WTC11 (cell line): ENCODE measurements around the gene LAMA2. TPM values are rescaled to one million over a fixed set of nuclear protein-coding genes. Genes with fewer than 3 reads are reported as not detected.

Source experiments
- ATAC-seq: fragments of 200-7000 bp; cut with Tn5 transposase; 2 replicates; pipeline ENCODE4 v1.10.0; 2021; ENCODE audit warnings: mild to moderate bottlenecking, moderate library complexity
- CTCF ChIA-PET: fragments of 300-600 bp; sonication (Branson Sonifier 250); formaldehyde crosslinking; loops from one replicate; lab custom pipeline; 2021; ENCODE audit warnings: antibody characterized with exemption; lab: Charles Lee
- POLR2A ChIA-PET: fragments of 350-600 bp; sonication (Branson Sonifier 250); formaldehyde crosslinking; loops from one replicate; lab custom pipeline; 2021; ENCODE audit warnings: antibody characterized with exemption; lab: Charles Lee
- DNase-seq: peaks from one replicate; pipeline ENCODE4 v3.0.0; 2021; ENCODE audit warnings: low spot score
- H3K27ac Mint-ChIP-seq: 2 replicates; pipeline ENCODE4 v1.8.0; 2021; ENCODE audit warnings: mixed read lengths
- H3K27me3 Mint-ChIP-seq: 2 replicates; pipeline ENCODE4 v1.8.0; 2021; ENCODE audit warnings: low read depth, mild to moderate bottlenecking, moderate library complexity, mixed read lengths
- H3K36me3 Mint-ChIP-seq: 2 replicates; pipeline ENCODE4 v1.8.0; 2021; ENCODE audit warnings: mixed read lengths
- H3K4me1 Mint-ChIP-seq: 2 replicates; pipeline ENCODE4 v1.8.0; 2022; ENCODE audit warnings: mixed read lengths
- H3K4me3 Mint-ChIP-seq: 2 replicates; pipeline ENCODE4 v1.8.0; 2021; ENCODE audit warnings: mild to moderate bottlenecking, moderate library complexity, mixed read lengths
- H3K9me3 Mint-ChIP-seq: 2 replicates; pipeline ENCODE4 v1.8.0; 2021; ENCODE audit warnings: mixed read lengths
- ATF1 ChIP-seq: sonication (generic); formaldehyde crosslinking; IDR thresholded peaks from 2 replicates; pipeline ENCODE4 v1.8.1; 2023; ENCODE audit warnings: mild to moderate bottlenecking, moderate library complexity, missing genetic modification reagents
- ATF6 ChIP-seq: sonication (generic); formaldehyde crosslinking; IDR thresholded peaks from 2 replicates; pipeline ENCODE4 v1.8.1; 2023; ENCODE audit warnings: mild to moderate bottlenecking, missing genetic modification reagents
- FOXK1 ChIP-seq: sonication (generic); formaldehyde crosslinking; IDR thresholded peaks from 2 replicates; pipeline ENCODE4 v1.8.0; 2022; ENCODE audit warnings: mild to moderate bottlenecking, moderate library complexity, missing genetic modification reagents
- KAT7 ChIP-seq: sonication (generic); formaldehyde crosslinking; IDR thresholded peaks from 2 replicates; pipeline ENCODE4 v1.8.1; 2023; ENCODE audit warnings: missing genetic modification reagents, mild to moderate bottlenecking, borderline replicate concordance
- MYBL2 ChIP-seq: sonication (generic); formaldehyde crosslinking; IDR thresholded peaks from 2 replicates; pipeline ENCODE4 v1.8.1; 2023; ENCODE audit warnings: mild to moderate bottlenecking, moderate library complexity, missing genetic modification reagents
- NR1H2 ChIP-seq: sonication (generic); formaldehyde crosslinking; IDR thresholded peaks from 2 replicates; pipeline ENCODE4 v1.9.0; 2021; ENCODE audit warnings: mild to moderate bottlenecking, moderate library complexity, missing genetic modification reagents
- PRRX2 ChIP-seq: fragments of 250-450 bp; sonication (Bioruptor Pico); IDR thresholded peaks from 2 replicates; pipeline ENCODE4 v1.8.0; 2021; ENCODE audit warnings: mild to moderate bottlenecking
- RORB ChIP-seq: fragments of 250-450 bp; sonication (Bioruptor Pico); IDR thresholded peaks from 2 replicates; pipeline ENCODE4 v1.9.0; 2021; ENCODE audit warnings: mild to moderate bottlenecking
- SMAD3 ChIP-seq: sonication (generic); formaldehyde crosslinking; IDR thresholded peaks from 2 replicates; pipeline ENCODE4 v1.8.0; 2022; ENCODE audit warnings: missing genetic modification reagents, mild to moderate bottlenecking, borderline replicate concordance
- ZMAT4 ChIP-seq: fragments of 250-450 bp; sonication (Bioruptor Pico); IDR thresholded peaks from 2 replicates; pipeline ENCODE4 v1.9.0; 2021; ENCODE audit warnings: mild to moderate bottlenecking
- ZNF317 ChIP-seq: sonication (generic); formaldehyde crosslinking; IDR thresholded peaks from 2 replicates; pipeline ENCODE4 v1.8.1; 2023; ENCODE audit warnings: low read depth, mild to moderate bottlenecking, moderate library complexity, missing genetic modification reagents, borderline replicate concordance
- ZNF396 ChIP-seq: fragments of 250-450 bp; sonication (Bioruptor Pico); IDR thresholded peaks from 2 replicates; pipeline ENCODE4 v1.8.0; 2021; ENCODE audit warnings: mild to moderate bottlenecking, moderate library complexity, borderline replicate concordance
- total RNA-seq: library from RNA; stranded (reverse); gene quantifications from 3 replicates; pipeline ENCODE4 v1.2.3, GENCODE V29; 2021
- TF ChIP-seq, protein P1 (sequence below): sonication (generic); formaldehyde crosslinking; IDR thresholded peaks from 2 replicates; pipeline ENCODE4 v1.8.1; 2022; ENCODE audit warnings: low read depth, mild to moderate bottlenecking, moderate library complexity, missing genetic modification reagents, borderline replicate concordance
- TF ChIP-seq, protein P2 (sequence below): fragments of 250-450 bp; sonication (Bioruptor Pico); conservative IDR thresholded peaks from 2 replicates; pipeline ENCODE4 v1.9.0; 2021; ENCODE audit warnings: mild to moderate bottlenecking
- TF ChIP-seq, protein P3 (sequence below): sonication (generic); formaldehyde crosslinking; IDR thresholded peaks from 2 replicates; pipeline ENCODE4 v1.8.0; 2023; ENCODE audit warnings: mild to moderate bottlenecking, missing genetic modification reagents
- TF ChIP-seq, protein P4 (sequence below): fragments of 250-450 bp; sonication (Bioruptor Pico); IDR thresholded peaks from 2 replicates; pipeline ENCODE4 v1.9.0; 2021; ENCODE audit warnings: mild to moderate bottlenecking, borderline replicate concordance
- TF ChIP-seq, protein P5 (sequence below): sonication (generic); formaldehyde crosslinking; IDR thresholded peaks from 2 replicates; pipeline ENCODE4 v1.8.1; 2022; ENCODE audit warnings: low read depth, missing genetic modification reagents, borderline replicate concordance

The LAMA2 gene
- total RNA-seq, 1 experiment from 2014 or later, result 6.6 TPM

GRCh38 chr6:129393654-129394053 is 510.7 kb downstream of the LAMA2 start (continued):
- TF ChIP-seq, protein P1, sequence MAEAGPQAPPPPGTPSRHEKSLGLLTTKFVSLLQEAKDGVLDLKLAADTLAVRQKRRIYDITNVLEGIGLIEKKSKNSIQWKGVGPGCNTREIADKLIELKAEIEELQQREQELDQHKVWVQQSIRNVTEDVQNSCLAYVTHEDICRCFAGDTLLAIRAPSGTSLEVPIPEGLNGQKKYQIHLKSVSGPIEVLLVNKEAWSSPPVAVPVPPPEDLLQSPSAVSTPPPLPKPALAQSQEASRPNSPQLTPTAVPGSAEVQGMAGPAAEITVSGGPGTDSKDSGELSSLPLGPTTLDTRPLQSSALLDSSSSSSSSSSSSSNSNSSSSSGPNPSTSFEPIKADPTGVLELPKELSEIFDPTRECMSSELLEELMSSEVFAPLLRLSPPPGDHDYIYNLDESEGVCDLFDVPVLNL (CRISPR knock-in tag), result no peak
- TF ChIP-seq, all 79 proteins: peak for 0

- Mint-ChIP-seq H3K36me3 (no peaks in the 10 kb centered on the region), H3K9me3 (no peaks in the 10 kb centered on the region), H3K4me3 (no peak overlapping the region), H3K4me1 (no peaks in the 10 kb centered on the region), H3K27ac (no peak overlapping the region), H3K27me3 (no peaks in the 10 kb centered on the region)
- DNase-seq, result no peak
- ChIA-PET CTCF (no interaction called here), POLR2A (no interaction called here)
- ATAC-seq, result no peak
- TF ChIP-seq ATF6 (CRISPR knock-in tag) (no peak), FOXK1 (CRISPR knock-in tag) (no peak), KAT7 (no peak), PRRX2 (CRISPR knock-in tag) (no peak), ZNF317 (CRISPR knock-in tag) (no peak), MYBL2 (no peak), ATF1 (CRISPR knock-in tag) (no peak), NR1H2 (CRISPR knock-in tag) (no peak), ZMAT4 (no peak), SMAD3 (CRISPR knock-in tag) (no peak), ZNF396 (CRISPR knock-in tag) (no peak), RORB (CRISPR knock-in tag) (no peak)
- TF ChIP-seq, protein P2, sequence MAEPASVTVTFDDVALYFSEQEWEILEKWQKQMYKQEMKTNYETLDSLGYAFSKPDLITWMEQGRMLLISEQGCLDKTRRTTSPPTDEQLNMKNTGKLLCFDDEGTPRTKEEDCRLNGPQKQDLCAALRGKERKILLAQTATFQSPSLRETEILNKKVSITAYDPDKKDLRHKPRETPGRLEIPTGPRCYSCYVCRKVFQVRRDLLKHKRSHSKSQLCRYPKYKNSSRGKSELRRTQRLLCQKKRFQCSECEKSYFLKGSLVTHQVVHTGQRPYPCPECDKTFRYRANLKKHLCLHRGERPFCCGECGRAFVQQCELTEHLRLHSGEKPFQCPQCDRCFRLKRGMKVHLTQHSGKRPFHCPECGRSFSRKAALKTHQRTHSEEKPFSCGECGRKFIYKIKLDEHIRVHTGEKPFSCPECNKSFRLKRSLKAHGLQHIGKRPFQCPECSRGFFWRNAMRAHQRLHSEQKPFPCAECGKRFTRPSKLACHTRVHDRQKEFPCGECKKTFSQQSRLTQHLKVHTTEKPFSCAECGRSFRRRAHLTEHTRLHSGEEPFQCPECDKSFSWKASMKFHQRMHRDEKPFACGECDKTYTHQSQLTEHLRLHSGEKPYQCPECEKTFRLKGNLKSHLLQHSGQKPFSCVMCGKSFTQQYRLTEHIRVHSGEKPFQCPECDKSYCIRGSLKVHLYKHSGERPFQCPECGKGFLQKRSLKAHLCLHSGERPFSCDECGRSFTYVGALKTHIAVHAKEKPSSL (CRISPR knock-in tag), result no peak
- TF ChIP-seq, protein P3, sequence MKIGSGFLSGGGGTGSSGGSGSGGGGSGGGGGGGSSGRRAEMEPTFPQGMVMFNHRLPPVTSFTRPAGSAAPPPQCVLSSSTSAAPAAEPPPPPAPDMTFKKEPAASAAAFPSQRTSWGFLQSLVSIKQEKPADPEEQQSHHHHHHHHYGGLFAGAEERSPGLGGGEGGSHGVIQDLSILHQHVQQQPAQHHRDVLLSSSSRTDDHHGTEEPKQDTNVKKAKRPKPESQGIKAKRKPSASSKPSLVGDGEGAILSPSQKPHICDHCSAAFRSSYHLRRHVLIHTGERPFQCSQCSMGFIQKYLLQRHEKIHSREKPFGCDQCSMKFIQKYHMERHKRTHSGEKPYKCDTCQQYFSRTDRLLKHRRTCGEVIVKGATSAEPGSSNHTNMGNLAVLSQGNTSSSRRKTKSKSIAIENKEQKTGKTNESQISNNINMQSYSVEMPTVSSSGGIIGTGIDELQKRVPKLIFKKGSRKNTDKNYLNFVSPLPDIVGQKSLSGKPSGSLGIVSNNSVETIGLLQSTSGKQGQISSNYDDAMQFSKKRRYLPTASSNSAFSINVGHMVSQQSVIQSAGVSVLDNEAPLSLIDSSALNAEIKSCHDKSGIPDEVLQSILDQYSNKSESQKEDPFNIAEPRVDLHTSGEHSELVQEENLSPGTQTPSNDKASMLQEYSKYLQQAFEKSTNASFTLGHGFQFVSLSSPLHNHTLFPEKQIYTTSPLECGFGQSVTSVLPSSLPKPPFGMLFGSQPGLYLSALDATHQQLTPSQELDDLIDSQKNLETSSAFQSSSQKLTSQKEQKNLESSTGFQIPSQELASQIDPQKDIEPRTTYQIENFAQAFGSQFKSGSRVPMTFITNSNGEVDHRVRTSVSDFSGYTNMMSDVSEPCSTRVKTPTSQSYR (CRISPR knock-in tag), result no peak
- TF ChIP-seq, protein P4, sequence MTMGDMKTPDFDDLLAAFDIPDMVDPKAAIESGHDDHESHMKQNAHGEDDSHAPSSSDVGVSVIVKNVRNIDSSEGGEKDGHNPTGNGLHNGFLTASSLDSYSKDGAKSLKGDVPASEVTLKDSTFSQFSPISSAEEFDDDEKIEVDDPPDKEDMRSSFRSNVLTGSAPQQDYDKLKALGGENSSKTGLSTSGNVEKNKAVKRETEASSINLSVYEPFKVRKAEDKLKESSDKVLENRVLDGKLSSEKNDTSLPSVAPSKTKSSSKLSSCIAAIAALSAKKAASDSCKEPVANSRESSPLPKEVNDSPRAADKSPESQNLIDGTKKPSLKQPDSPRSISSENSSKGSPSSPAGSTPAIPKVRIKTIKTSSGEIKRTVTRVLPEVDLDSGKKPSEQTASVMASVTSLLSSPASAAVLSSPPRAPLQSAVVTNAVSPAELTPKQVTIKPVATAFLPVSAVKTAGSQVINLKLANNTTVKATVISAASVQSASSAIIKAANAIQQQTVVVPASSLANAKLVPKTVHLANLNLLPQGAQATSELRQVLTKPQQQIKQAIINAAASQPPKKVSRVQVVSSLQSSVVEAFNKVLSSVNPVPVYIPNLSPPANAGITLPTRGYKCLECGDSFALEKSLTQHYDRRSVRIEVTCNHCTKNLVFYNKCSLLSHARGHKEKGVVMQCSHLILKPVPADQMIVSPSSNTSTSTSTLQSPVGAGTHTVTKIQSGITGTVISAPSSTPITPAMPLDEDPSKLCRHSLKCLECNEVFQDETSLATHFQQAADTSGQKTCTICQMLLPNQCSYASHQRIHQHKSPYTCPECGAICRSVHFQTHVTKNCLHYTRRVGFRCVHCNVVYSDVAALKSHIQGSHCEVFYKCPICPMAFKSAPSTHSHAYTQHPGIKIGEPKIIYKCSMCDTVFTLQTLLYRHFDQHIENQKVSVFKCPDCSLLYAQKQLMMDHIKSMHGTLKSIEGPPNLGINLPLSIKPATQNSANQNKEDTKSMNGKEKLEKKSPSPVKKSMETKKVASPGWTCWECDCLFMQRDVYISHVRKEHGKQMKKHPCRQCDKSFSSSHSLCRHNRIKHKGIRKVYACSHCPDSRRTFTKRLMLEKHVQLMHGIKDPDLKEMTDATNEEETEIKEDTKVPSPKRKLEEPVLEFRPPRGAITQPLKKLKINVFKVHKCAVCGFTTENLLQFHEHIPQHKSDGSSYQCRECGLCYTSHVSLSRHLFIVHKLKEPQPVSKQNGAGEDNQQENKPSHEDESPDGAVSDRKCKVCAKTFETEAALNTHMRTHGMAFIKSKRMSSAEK, result no peak
- TF ChIP-seq, protein P5, sequence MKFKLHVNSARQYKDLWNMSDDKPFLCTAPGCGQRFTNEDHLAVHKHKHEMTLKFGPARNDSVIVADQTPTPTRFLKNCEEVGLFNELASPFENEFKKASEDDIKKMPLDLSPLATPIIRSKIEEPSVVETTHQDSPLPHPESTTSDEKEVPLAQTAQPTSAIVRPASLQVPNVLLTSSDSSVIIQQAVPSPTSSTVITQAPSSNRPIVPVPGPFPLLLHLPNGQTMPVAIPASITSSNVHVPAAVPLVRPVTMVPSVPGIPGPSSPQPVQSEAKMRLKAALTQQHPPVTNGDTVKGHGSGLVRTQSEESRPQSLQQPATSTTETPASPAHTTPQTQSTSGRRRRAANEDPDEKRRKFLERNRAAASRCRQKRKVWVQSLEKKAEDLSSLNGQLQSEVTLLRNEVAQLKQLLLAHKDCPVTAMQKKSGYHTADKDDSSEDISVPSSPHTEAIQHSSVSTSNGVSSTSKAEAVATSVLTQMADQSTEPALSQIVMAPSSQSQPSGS, result no peak
Observed at GRCh38 chr6:129398764-129399163, 515.8 kb downstream of the LAMA2 start.
